Measurements from ENCODE around the gene KCNK4.

DNA sequence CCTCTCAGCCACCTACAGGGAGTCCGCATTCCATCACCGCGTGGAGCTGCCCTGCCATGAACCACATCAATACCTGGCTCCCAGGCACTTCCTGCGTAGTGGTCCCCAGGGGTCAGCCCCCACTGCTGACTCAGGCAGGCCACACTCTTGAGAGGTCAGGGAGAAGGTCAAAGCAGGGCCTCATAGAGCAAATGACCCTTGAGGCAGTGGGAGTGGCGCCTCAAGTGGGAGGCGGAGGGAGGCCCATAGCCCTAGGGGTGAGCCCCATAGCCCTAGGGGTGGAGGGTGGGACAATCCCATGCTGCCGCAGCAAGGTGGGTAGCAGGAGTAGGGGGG is 31.8 kb downstream of the KCNK4 start:
- no peak for TF ChIP-seq CTCF (IDR thresholded peaks at IDR 0.05)
- no peak for TF ChIP-seq POLR2A (IDR thresholded peaks at IDR 0.05)
